Lung (tissue), 13 donors: Measurements from ENCODE around the gene GNRHR. TPM values are rescaled to one million over a fixed set of nuclear protein-coding genes. Genes with fewer than 3 reads are reported as not detected.

ENCODE experiments used
- ATAC-seq: fragments of 200-7000 bp; cut with Tn5 transposase; one replicate; pipeline ENCODE4 v1.9.1; 2020; ENCODE audit warnings: moderate number of reproducible peaks; ENCODE audit not compliant: insufficient read depth, low FRiP score
- DNase-seq, 3 donors: peaks; one replicate each; pipeline ENCODE4 v3.0.0-alpha.2; 2013 to 2017
- H3K27ac ChIP-seq, 2 donors: one replicate each; pipeline ENCODE4 v1.5.1; 2013; ENCODE audit warnings: mild to moderate bottlenecking in 2 of 2, moderate library complexity in 2 of 2, control low read depth in 1 of 2, inconsistent platforms in 1 of 2, low read depth in 1 of 2, low read length in 1 of 2
- H3K27me3 ChIP-seq, 3 donors: one replicate each; pipeline ENCODE4 v1.5.1; 2013; ENCODE audit warnings: low read length in 2 of 3; ENCODE audit not compliant: control insufficient read depth in 3 of 3, insufficient read depth in 3 of 3
- H3K36me3 ChIP-seq, 4 donors: one replicate each; pipeline ENCODE4 v1.5.1; 2013; ENCODE audit warnings: low read length in 4 of 4, mild to moderate bottlenecking in 1 of 4, moderate library complexity in 1 of 4; ENCODE audit not compliant: control insufficient read depth in 4 of 4, insufficient read depth in 4 of 4
- H3K4me1 ChIP-seq, 5 donors: one replicate each; pipeline ENCODE4 v1.5.1; 2013; ENCODE audit warnings: low read length in 5 of 5, mild to moderate bottlenecking in 2 of 5, moderate library complexity in 1 of 5; ENCODE audit not compliant: control insufficient read depth in 5 of 5, insufficient read depth in 5 of 5
- H3K4me3 ChIP-seq: one replicate; pipeline ENCODE4 v1.5.1; 2013; ENCODE audit warnings: mild to moderate bottlenecking, control low read depth, moderate library complexity
- H3K9ac ChIP-seq, 2 donors: one replicate each; pipeline ENCODE4 v1.5.1; 2013; ENCODE audit warnings: low read length in 2 of 2, control low read depth in 1 of 2; ENCODE audit not compliant: insufficient read depth in 1 of 2
- H3K9me3 ChIP-seq, 4 donors: one replicate each; pipeline ENCODE4 v1.5.1; 2013; ENCODE audit warnings: low read length in 3 of 4, mild to moderate bottlenecking in 1 of 4, moderate library complexity in 1 of 4; ENCODE audit not compliant: control insufficient read depth in 4 of 4, insufficient read depth in 3 of 4
- WGBS, 2 donors: extraction: QIAGEN DNeasy Blood & Tissue Kit; methylation state at CpG; one replicate each; pipeline ENCODE4 v1.1.7; 2013; 5-methylcytosine and 5-hydroxymethylcytosine counted together
- polyA plus RNA-seq, 2 donors: library from polyadenylated mRNA; stranded (reverse); fragments of 200-250 nt; gene quantifications; one replicate each; pipeline ENCODE4 v1.2.1, GENCODE V29; 2013
- small RNA-seq: library from RNA; depleted of rRNA; stranded (forward); fragments of <200 nt; gene quantifications from one replicate; pipeline ENCODE3, GENCODE V24; 2014; ENCODE audit warnings: low replicate concordance
- total RNA-seq, 2 donors: library from RNA; depleted of rRNA in 1 of 2; stranded (reverse); fragments of >200 nt in 1 of 2; gene quantifications; one replicate each; pipeline ENCODE4 v1.2.1, GENCODE V29; 2014 to 2021
- TF ChIP-seq, protein P1 (sequence below): IDR thresholded peaks from 2 replicates; pipeline ENCODE4 v1.5.1; 2012; ENCODE audit warnings: mild to moderate bottlenecking; ENCODE audit errors: control extremely low read depth, extremely low read depth
- donor health status: control.
- donor health status: control.
- donor health status: Bipolar disorder and iron deficiency.
- donor health status: healthy.
- donor health status: DM: yes; HTN: yes; CAD: no.

Gene GNRHR
- total and polyA plus RNA-seq, 4 donors = not detected

DNA sequence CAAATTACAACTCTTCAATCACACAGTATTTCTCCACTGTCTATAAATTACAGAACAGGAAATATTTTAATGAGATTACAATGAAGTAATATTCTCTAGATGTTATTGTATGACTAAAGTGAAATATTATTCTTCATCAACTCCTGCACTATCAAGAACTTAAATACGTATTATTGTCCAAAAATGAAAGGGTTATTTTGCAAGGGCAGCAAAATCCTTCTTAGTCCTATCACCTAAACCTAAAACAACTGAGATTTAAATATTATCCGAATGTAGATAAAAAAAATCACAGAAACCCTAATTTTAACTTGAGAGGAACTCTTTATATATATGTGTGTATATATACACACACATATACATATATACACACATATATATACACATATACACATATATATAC lies 58.1 kb downstream of the GNRHR start:
- Histone ChIP-seq H3K9me3 (peaks cover 0 to 9% (median 1%) of the 10 kb centered on the region in 4 donors), H3K4me1 (peaks cover 0 to 10% (median 2%) of the 10 kb centered on the region in 5 donors), H3K9ac (no peak overlapping the region), H3K4me3 (no peak overlapping the region), H3K36me3 (peaks cover 4 to 17% (median 12%) of the 10 kb centered on the region in 4 donors), H3K27ac (no peak overlapping the region), H3K27me3 (no peaks in the 10 kb centered on the region)
- TF ChIP-seq, protein P1, sequence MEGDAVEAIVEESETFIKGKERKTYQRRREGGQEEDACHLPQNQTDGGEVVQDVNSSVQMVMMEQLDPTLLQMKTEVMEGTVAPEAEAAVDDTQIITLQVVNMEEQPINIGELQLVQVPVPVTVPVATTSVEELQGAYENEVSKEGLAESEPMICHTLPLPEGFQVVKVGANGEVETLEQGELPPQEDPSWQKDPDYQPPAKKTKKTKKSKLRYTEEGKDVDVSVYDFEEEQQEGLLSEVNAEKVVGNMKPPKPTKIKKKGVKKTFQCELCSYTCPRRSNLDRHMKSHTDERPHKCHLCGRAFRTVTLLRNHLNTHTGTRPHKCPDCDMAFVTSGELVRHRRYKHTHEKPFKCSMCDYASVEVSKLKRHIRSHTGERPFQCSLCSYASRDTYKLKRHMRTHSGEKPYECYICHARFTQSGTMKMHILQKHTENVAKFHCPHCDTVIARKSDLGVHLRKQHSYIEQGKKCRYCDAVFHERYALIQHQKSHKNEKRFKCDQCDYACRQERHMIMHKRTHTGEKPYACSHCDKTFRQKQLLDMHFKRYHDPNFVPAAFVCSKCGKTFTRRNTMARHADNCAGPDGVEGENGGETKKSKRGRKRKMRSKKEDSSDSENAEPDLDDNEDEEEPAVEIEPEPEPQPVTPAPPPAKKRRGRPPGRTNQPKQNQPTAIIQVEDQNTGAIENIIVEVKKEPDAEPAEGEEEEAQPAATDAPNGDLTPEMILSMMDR = no peak
- DNase-seq = no peak
- WGBS, 2 donors = 94 to 97% methylated on average over 2 of the region's 2 CpGs
- no peak for ATAC-seq

DNA sequence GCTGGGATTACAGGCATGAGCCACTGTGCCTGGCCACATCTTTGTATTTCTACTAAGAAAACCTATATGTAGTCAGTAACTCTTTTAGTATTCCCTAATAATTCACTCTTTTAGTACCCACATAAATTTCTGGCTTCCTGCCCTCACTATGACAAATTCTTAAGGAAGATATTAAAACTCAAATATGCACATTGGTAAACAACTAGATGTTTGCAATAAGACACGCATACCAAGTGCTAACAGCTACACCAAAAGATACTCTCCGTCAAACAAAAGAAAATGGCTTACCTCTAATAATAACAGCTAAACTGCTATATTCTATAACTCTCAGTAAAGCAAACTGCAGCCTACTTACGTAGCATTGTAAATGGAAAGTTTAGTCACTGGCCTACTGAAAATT lies 59.5 kb downstream of the GNRHR start:
- 90 to 92% methylated on average over 3 of the region's 3 CpGs for WGBS, 2 donors

DNA sequence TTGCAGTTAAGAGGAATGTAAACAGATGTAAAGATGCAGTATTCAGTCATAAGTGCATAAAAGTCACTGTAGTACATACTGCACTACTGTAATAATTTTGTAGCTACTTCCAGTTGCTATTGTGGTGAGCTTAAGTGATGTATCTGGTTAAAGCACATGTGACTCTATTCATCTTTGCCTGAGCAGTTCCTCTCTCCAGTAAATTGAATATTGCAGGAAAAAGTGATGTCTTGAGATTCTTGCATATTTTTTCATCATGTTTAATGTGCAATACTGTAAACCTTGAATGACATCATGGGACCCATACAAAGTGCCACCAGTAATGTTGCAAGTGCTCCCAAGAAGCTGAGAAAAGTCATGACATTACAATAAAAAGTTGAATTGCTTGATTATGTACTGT lies 62.9 kb downstream of the GNRHR start:
- Histone ChIP-seq H3K4me3 (no peak overlapping the region), H3K27me3 (no peaks in the 10 kb centered on the region), H3K9ac (no peak overlapping the region), H3K9me3 (peaks cover 0 to 9% (median 1%) of the 10 kb centered on the region in 4 donors), H3K4me1 (no peaks in the 10 kb centered on the region), H3K27ac (no peak overlapping the region), H3K36me3 (peaks cover 6 to 21% (median 15%) of the 10 kb centered on the region in 4 donors)
- ATAC-seq (no peak), DNase-seq (no peak)
- TF ChIP-seq, protein P1 = no peak

More for the DNA sequence above, 59.5 kb downstream of the GNRHR start:
- TF ChIP-seq, protein P1 = no peak
- Histone ChIP-seq H3K4me1 (peaks cover 0 to 5% (median 1%) of the 10 kb centered on the region in 5 donors), H3K9ac (no peak overlapping the region), H3K36me3 (peaks cover 4 to 19% (median 15%) of the 10 kb centered on the region in 4 donors), H3K9me3 (peaks cover 0 to 9% (median 1%) of the 10 kb centered on the region in 4 donors), H3K27me3 (no peaks in the 10 kb centered on the region), H3K4me3 (no peak overlapping the region), H3K27ac (no peak overlapping the region)
- DNase-seq (no peak), ATAC-seq (no peak)

Small RNAs within 50 kb of the gene (small RNA-seq; reads per million reads assigned to genes)
- not detected for gene RF00091

Other genes with a start within 250 kb of the GNRHR start
- gene CENPC, start 208.9 kb downstream of the GNRHR start, total RNA-seq = 10 to 100 TPM; 15.1 to 57.1 TPM
- gene CENPC, start 208.9 kb downstream of the GNRHR start, polyA plus RNA-seq = 1 to 10 TPM; 4.2 to 4.5 TPM
- gene STAP1, start 195.7 kb downstream of the GNRHR start, total RNA-seq = 1 to 10 TPM in 1 of 2 donors, under 1 TPM in 1; 0.49 to 2.4 TPM
- under 1 TPM; 0.39 to 0.63 TPM for gene STAP1, start 195.7 kb downstream of the GNRHR start, polyA plus RNA-seq
- gene UBA6, start 53.2 kb downstream of the GNRHR start, total RNA-seq = 10 to 100 TPM; 42.0 to 67.0 TPM
- 10 to 100 TPM in 1 of 2 donors, 1 to 10 TPM in 1; 6.4 to 14.0 TPM for gene UBA6, start 53.2 kb downstream of the GNRHR start, polyA plus RNA-seq
- gene TMPRSS11D, start 129.6 kb upstream of the GNRHR start, total RNA-seq = not detected
- gene TMPRSS11D, start 129.6 kb upstream of the GNRHR start, polyA plus RNA-seq = under 1 TPM; 0.04 to 0.09 TPM
- not detected for gene TMPRSS11A, start 209.1 kb upstream of the GNRHR start, total RNA-seq
- gene TMPRSS11A, start 209.1 kb upstream of the GNRHR start, polyA plus RNA-seq = not detected